ENCODE results near the gene G3BP1.
A peak's percentile ranks its signal among the peaks of the same experiment; 100 is the strongest.

The G3BP1 gene

DNA sequence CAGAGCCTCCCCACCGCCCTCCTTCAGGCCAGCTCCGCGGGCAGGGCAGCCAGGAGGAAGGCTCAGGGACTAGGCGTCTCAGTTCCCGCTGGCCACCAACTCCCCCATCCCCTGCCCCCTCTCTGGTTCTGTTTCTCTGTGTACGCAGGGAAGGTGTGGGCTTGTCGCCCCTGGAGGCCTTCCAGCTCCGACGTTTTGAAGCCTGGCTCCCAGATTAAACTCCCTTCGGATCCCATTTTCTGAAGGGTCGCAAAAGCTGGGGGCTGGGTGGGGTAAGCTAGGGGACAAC, 13.7 kb upstream of the G3BP1 start:
- H3K4me3 ChIP-seq (ENCODE audit: low read depth, low read length) = peak overlapping the region; percentile 94
- H3K36me3 ChIP-seq = no peaks in the 10 kb centered on the region
- no peak for DNase-seq
- no peaks in the 10 kb centered on the region for H3K27me3 ChIP-seq
- H3K4me1 ChIP-seq = no peaks in the 10 kb centered on the region
- TF ChIP-seq, protein P1, sequence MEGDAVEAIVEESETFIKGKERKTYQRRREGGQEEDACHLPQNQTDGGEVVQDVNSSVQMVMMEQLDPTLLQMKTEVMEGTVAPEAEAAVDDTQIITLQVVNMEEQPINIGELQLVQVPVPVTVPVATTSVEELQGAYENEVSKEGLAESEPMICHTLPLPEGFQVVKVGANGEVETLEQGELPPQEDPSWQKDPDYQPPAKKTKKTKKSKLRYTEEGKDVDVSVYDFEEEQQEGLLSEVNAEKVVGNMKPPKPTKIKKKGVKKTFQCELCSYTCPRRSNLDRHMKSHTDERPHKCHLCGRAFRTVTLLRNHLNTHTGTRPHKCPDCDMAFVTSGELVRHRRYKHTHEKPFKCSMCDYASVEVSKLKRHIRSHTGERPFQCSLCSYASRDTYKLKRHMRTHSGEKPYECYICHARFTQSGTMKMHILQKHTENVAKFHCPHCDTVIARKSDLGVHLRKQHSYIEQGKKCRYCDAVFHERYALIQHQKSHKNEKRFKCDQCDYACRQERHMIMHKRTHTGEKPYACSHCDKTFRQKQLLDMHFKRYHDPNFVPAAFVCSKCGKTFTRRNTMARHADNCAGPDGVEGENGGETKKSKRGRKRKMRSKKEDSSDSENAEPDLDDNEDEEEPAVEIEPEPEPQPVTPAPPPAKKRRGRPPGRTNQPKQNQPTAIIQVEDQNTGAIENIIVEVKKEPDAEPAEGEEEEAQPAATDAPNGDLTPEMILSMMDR (IDR thresholded peaks at IDR 0.05; ENCODE audit: low read depth, low read length) = no peak
- H3K9me3 ChIP-seq = no peaks in the 10 kb centered on the region

DNA sequence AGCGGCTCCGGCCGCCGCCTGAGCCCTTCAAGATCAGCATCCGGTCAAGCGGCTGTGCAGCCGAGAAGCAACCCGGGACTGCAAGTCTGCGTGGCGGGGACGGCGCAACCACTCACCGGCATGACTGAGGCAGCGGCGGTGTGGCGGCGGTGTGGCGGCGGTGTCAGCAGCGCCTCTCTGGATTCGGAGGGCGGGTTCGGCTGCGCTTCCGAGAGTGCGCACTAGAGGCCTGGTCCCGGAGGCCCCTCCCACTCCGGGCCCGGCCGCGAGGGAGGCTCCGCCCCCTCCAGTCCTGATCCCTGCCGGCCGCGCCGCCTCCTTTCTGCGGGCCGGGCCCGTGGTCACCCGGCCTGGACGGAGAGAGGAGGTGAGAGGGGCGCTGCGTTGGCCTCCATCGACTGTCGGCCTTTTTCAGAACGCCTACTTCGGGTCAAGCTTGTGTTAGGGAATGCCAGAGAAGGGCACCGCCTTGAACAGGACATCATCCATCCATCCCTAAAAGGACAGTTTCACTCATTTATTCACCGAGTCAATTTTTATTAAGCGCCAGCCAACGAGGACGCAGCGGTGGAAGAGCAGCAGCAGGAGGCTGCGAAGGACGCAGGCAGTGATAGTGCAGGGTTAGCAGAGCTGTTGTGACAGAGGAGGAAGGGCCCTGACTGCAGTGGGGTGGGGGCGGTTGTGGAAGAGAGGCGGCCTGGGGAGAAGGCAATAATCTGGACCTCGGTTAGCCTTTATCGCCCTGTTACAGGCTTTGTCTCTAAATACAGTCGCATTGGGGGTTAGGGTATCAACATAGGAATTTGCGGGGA, 13.1 kb upstream of the G3BP1 start, which contains the start of gene ATOX1:
Gene ATOX1 (minus strand): TSS at position 202 of the 812 bp plus-strand sequence. CDS start 80 bp downstream, at position 122.
- DNase-seq = peak; percentile 96
- Histone ChIP-seq H3K9me3 (no peaks in the 10 kb centered on the region), H3K4me1 (no peaks in the 10 kb centered on the region), H3K4me3 (ENCODE audit: low read depth, low read length) (peak within 1 kb of the TSS; percentile 94), H3K27me3 (no peaks in the 10 kb centered on the region), H3K36me3 (no peaks in the 10 kb centered on the region)
- TF ChIP-seq, protein P1 (IDR thresholded peaks at IDR 0.05; ENCODE audit: low read depth, low read length) = no peak

GRCh38 chr5:151764801-151765200, 7.0 kb upstream of the G3BP1 start:
- Histone ChIP-seq H3K9me3 (no peaks in the 10 kb centered on the region), H3K4me1 (no peaks in the 10 kb centered on the region), H3K27me3 (no peaks in the 10 kb centered on the region), H3K4me3 (ENCODE audit: low read depth, low read length) (no peak overlapping the region), H3K36me3 (no peaks in the 10 kb centered on the region)
- DNase-seq = no peak
- TF ChIP-seq, protein P1 (IDR thresholded peaks at IDR 0.05; ENCODE audit: low read depth, low read length) = no peak

DNA sequence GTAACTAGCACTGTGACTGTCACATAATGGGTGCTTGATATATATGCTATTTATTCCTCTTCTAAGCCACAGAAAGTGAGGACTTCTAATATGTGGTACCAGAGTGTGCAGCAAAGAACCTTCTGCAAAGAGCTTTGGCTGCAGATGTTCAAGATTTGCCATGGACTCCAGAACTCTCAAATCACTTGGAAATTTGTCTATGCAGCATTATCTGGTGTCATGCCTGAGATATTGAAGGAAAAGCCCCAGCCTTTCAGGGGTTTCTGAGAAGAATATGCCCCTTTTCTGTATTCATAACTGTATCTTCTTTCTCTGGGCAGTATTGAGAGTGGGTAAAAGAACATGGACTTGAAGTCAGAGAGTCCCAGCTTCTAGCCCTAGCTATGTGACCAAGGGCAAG, 4.8 kb upstream of the G3BP1 start:
- TF ChIP-seq, protein P1 (IDR thresholded peaks at IDR 0.05; ENCODE audit: low read depth, low read length) = no peak
- H3K27me3 ChIP-seq = no peaks in the 10 kb centered on the region
- no peak overlapping the region for H3K4me3 ChIP-seq (ENCODE audit: low read depth, low read length)
- no peak for DNase-seq
- no peaks in the 10 kb centered on the region for H3K36me3 ChIP-seq
- H3K4me1 ChIP-seq = peaks cover 6% of the 10 kb centered on the region
- no peaks in the 10 kb centered on the region for H3K9me3 ChIP-seq

- peaks cover 7% of the 10 kb centered on the region; the same call in 1 of the 2 replicates for H3K36me3 ChIP-seq
- H3K4me1 ChIP-seq = peaks cover 6% of the 10 kb centered on the region
- no peaks in the 10 kb centered on the region for H3K27me3 ChIP-seq
- no peaks in the 10 kb centered on the region for H3K9me3 ChIP-seq
- H3K4me3 ChIP-seq (ENCODE audit: low read depth, low read length) = peak overlapping the region; percentile 60
- peak; percentile 74 for DNase-seq
- TF ChIP-seq, protein P1 (IDR thresholded peaks at IDR 0.05; ENCODE audit: low read depth, low read length) = no peak
These were observed 1.1 kb upstream of the G3BP1 start for GRCh38 chr5:151770383-151771258.
